ENCODE data around the gene NPAS2. TPM values are rescaled to one million over a fixed set of nuclear protein-coding genes. Genes with fewer than 3 reads are reported as not detected.
A peak's percentile ranks its signal among the peaks of the same experiment; 100 is the strongest.

The NPAS2 gene
- total RNA-seq, 1 donor from 2014 or later: 72.6 TPM

GRCh38 chr2:100990650-100991403 lies 170.9 kb downstream of the NPAS2 start:
- TF ChIP-seq CTCF (IDR thresholded peaks at IDR 0.05): no peak
- no peaks in the 10 kb centered on the region for H3K9me3 ChIP-seq
- H3K4me1 ChIP-seq: no peaks in the 10 kb centered on the region
- intact Hi-C loops (cut with DNase I): no loop called here
- peak in 1 of 2 donors; percentile 59 for DNase-seq (ENCODE audit: low spot score in 2 of 2)
- peaks cover 13 to 35% of the 10 kb centered on the region in 2 donors for H3K36me3 ChIP-seq
- H3K27ac ChIP-seq: no peak overlapping the region
- H3K4me3 ChIP-seq: no peak overlapping the region
- no peaks in the 10 kb centered on the region for H3K27me3 ChIP-seq

GRCh38 chr2:100991404-100991773 lies 171.4 kb downstream of the NPAS2 start:
- Histone ChIP-seq H3K9me3 (no peaks in the 10 kb centered on the region), H3K36me3 (peaks cover 13 to 40% of the 10 kb centered on the region in 2 donors), H3K4me3 (no peak overlapping the region), H3K4me1 (no peaks in the 10 kb centered on the region), H3K27ac (no peak overlapping the region), H3K27me3 (no peaks in the 10 kb centered on the region)
- peak in 1 of 2 donors; percentile 52 for DNase-seq (ENCODE audit: low spot score in 2 of 2)
- intact Hi-C loops (cut with DNase I): no loop called here
- TF ChIP-seq CTCF (IDR thresholded peaks at IDR 0.05): no peak

GRCh38 chr2:100992262-100992661 lies 172.3 kb downstream of the NPAS2 start:
- DNase-seq (ENCODE audit: low spot score in 2 of 2): no peak
- H3K27ac ChIP-seq: no peak overlapping the region
- H3K4me1 ChIP-seq: no peaks in the 10 kb centered on the region
- no peaks in the 10 kb centered on the region for H3K9me3 ChIP-seq
- H3K27me3 ChIP-seq: no peaks in the 10 kb centered on the region
- peaks cover 13 to 40% of the 10 kb centered on the region in 2 donors for H3K36me3 ChIP-seq
- TF ChIP-seq CTCF (IDR thresholded peaks at IDR 0.05): no peak
- H3K4me3 ChIP-seq: no peak overlapping the region
- intact Hi-C loops (cut with DNase I): no loop called here

- H3K27me3 ChIP-seq: no peaks in the 10 kb centered on the region
- DNase-seq (ENCODE audit: low spot score in 2 of 2): no peak
- H3K4me3 ChIP-seq: no peak overlapping the region
- TF ChIP-seq CTCF (IDR thresholded peaks at IDR 0.05): no peak
- peaks cover 13 to 36% of the 10 kb centered on the region in 2 donors for H3K36me3 ChIP-seq
- intact Hi-C loops (cut with DNase I): no loop called here
- no peaks in the 10 kb centered on the region for H3K4me1 ChIP-seq
- no peak overlapping the region for H3K27ac ChIP-seq
- H3K9me3 ChIP-seq: no peaks in the 10 kb centered on the region
Measured at GRCh38 chr2:100993294-100993693, 173.4 kb downstream of the NPAS2 start.

GRCh38 chr2:100995309-100996075 lies 175.6 kb downstream of the NPAS2 start:
- no peaks in the 10 kb centered on the region for H3K4me1 ChIP-seq
- H3K36me3 ChIP-seq: peaks cover 13 to 34% of the 10 kb centered on the region in 2 donors
- H3K27ac ChIP-seq: no peak overlapping the region
- no peak for DNase-seq (ENCODE audit: low spot score in 2 of 2)
- no peak overlapping the region for H3K4me3 ChIP-seq
- no peak for TF ChIP-seq CTCF (IDR thresholded peaks at IDR 0.05)
- no peaks in the 10 kb centered on the region for H3K27me3 ChIP-seq
- intact Hi-C loops (cut with DNase I): no loop called here
- no peaks in the 10 kb centered on the region for H3K9me3 ChIP-seq

All from ascending aorta (tissue), 2 donors.